K562 (cell line): ENCODE measurements around the gene ARHGEF40. TPM values are rescaled to one million over a fixed set of nuclear protein-coding genes. Genes with fewer than 3 reads are reported as not detected.

Experiments used
- ARID3B ChIP-seq: fragments of 250-450 bp; sonication (Bioruptor Pico); IDR thresholded peaks from 2 replicates; pipeline ENCODE4 v1.4.0; 2020; ENCODE audit warnings: borderline replicate concordance
- BDP1 ChIP-seq: IDR thresholded peaks from 3 replicates; pipeline ENCODE4 v1.6.1; 2011; ENCODE audit not compliant: insufficient read length, insufficient read depth
- CCNT2 ChIP-seq: IDR thresholded peaks from 2 replicates; pipeline ENCODE4 v1.6.1; 2011; ENCODE audit warnings: borderline replicate concordance, low read depth, mild to moderate bottlenecking, moderate library complexity, mixed read lengths, low read length; ENCODE audit not compliant: insufficient read length; ENCODE audit errors: extremely low read depth
- ELF4 ChIP-seq: fragments of 450-650 bp; formaldehyde crosslinking; IDR thresholded peaks from 2 replicates; pipeline ENCODE4 v1.4.0; 2022; ENCODE audit warnings: missing genetic modification characterization
- FOSL1 ChIP-seq: fragments of 200-800 bp; sonication (Bioruptor generic); conservative IDR thresholded peaks from 2 replicates; pipeline ENCODE4 v1.6.1; 2016; ENCODE audit warnings: missing genetic modification characterization, missing compliant biosample characterization
- IRF2 ChIP-seq: sonication (generic); formaldehyde crosslinking; IDR thresholded peaks from 2 replicates; pipeline ENCODE4 v1.8.1; 2022; ENCODE audit warnings: mild to moderate bottlenecking, missing genetic modification reagents
- RREB1 ChIP-seq: fragments of 250-450 bp; sonication (Bioruptor Pico); IDR thresholded peaks from 2 replicates; pipeline ENCODE4 v1.4.0; 2020
- STAT5A ChIP-seq: IDR thresholded peaks from 2 replicates; pipeline ENCODE4 v1.6.1; 2012; ENCODE audit warnings: low read length, inconsistent platforms, borderline replicate concordance
- ZFP36 ChIP-seq: fragments of 150-350 bp; IDR thresholded peaks from 2 replicates; pipeline ENCODE4 v1.6.1; 2018; ENCODE audit warnings: low read length, low read depth; ENCODE audit not compliant: partially characterized antibody
- ZNF165 ChIP-seq: fragments of 250-450 bp; sonication (Bioruptor Pico); IDR thresholded peaks from 2 replicates; pipeline ENCODE4 v1.4.0; 2020; ENCODE audit warnings: borderline replicate concordance
- ZNF431 ChIP-seq: sonication (generic); formaldehyde crosslinking; IDR thresholded peaks from 2 replicates; pipeline ENCODE4 v1.8.0; 2022; ENCODE audit warnings: mild to moderate bottlenecking, missing genetic modification reagents
- ZNF785 ChIP-seq: fragments of 250-450 bp; sonication (Bioruptor Pico); IDR thresholded peaks from 2 replicates; pipeline ENCODE4 v1.4.0; 2020; ENCODE audit warnings: mild to moderate bottlenecking
- polyA plus RNA-seq, 8 experiments: library from polyadenylated mRNA; depleted of rRNA in 4 of 8; stranded (reverse) in 5 of 8; unstranded in 3 of 8; fragments of >200 nt; fragmentation: Nextera tagmentation in 2 of 8; fragmentation: Illumina TruSeq in 1 of 8; extraction: Ambion mirVana in 2 of 8; extraction: Trizol in 1 of 8; gene quantifications; 2 replicates each; pipeline versions ENCODE4 v1.2.1 to v1.2.3, GENCODE V29; 2011 to 2014; ENCODE audit warnings: inconsistent platforms in 1 of 8, missing spikeins in 1 of 8
- total RNA-seq, 7 experiments: library from RNA; depleted of rRNA in 6 of 7; stranded (reverse); fragments of >200 nt in 6 of 7; fragmentation: Illumina TruSeq in 2 of 7; extraction: Trizol in 2 of 7; gene quantifications; 2 replicates each; pipeline versions ENCODE4 v1.2.1 to v1.2.3, GENCODE V29; 2011 to 2021; ENCODE audit warnings: low replicate concordance in 1 of 7
- TF ChIP-seq, protein P1 (sequence below): fragments of 250-450 bp; sonication (Bioruptor Pico); IDR thresholded peaks from 2 replicates; pipeline ENCODE4 v1.5.0; 2022; ENCODE audit warnings: mild to moderate bottlenecking
- TF ChIP-seq, protein P2 (sequence below): fragments of 250-450 bp; sonication (Bioruptor Pico); IDR thresholded peaks from 2 replicates; pipeline ENCODE4 v1.9.0; 2021; ENCODE audit warnings: mild to moderate bottlenecking, inconsistent platforms

ARHGEF40 gene
- total and polyA plus RNA-seq, 9 of the 15 experiments (the other 6 are each of a cell fraction or from before 2014, with no cell fraction given): 0.42 to 6.3 (median 3.8) TPM

GRCh38 chr14:21103710-21104447 is 33.8 kb downstream of the ARHGEF40 start (continued):
- TF ChIP-seq, protein P1, sequence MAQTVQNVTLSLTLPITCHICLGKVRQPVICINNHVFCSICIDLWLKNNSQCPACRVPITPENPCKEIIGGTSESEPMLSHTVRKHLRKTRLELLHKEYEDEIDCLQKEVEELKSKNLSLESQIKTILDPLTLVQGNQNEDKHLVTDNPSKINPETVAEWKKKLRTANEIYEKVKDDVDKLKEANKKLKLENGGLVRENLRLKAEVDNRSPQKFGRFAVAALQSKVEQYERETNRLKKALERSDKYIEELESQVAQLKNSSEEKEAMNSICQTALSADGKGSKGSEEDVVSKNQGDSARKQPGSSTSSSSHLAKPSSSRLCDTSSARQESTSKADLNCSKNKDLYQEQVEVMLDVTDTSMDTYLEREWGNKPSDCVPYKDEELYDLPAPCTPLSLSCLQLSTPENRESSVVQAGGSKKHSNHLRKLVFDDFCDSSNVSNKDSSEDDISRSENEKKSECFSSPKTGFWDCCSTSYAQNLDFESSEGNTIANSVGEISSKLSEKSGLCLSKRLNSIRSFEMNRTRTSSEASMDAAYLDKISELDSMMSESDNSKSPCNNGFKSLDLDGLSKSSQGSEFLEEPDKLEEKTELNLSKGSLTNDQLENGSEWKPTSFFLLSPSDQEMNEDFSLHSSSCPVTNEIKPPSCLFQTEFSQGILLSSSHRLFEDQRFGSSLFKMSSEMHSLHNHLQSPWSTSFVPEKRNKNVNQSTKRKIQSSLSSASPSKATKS (CRISPR knock-in tag): no peak
- TF ChIP-seq ZNF431 (peak; percentile 62; the same call in 1 of the 2 replicates), FOSL1 (tag) (peak; percentile 98), ZNF785 (CRISPR knock-in tag) (no peak), BDP1 (no peak), ARID3B (CRISPR knock-in tag) (no peak), STAT5A (no peak), IRF2 (CRISPR knock-in tag) (no peak), ELF4 (CRISPR knock-in tag) (no peak), RREB1 (CRISPR knock-in tag) (no peak), ZNF165 (CRISPR knock-in tag) (no peak), ZFP36 (no peak), CCNT2 (peak; percentile 17)
- TF ChIP-seq, protein P2, sequence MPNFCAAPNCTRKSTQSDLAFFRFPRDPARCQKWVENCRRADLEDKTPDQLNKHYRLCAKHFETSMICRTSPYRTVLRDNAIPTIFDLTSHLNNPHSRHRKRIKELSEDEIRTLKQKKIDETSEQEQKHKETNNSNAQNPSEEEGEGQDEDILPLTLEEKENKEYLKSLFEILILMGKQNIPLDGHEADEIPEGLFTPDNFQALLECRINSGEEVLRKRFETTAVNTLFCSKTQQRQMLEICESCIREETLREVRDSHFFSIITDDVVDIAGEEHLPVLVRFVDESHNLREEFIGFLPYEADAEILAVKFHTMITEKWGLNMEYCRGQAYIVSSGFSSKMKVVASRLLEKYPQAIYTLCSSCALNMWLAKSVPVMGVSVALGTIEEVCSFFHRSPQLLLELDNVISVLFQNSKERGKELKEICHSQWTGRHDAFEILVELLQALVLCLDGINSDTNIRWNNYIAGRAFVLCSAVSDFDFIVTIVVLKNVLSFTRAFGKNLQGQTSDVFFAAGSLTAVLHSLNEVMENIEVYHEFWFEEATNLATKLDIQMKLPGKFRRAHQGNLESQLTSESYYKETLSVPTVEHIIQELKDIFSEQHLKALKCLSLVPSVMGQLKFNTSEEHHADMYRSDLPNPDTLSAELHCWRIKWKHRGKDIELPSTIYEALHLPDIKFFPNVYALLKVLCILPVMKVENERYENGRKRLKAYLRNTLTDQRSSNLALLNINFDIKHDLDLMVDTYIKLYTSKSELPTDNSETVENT (CRISPR knock-in tag): no peak; the same call in 1 of the 2 replicates
